NCI-H748 (cell line): ENCODE results near the gene EXOC8.

ENCODE experiments used
- DNase-seq: peaks from one replicate; lab custom pipeline; 2025; ENCODE audit not compliant: unreplicated experiment; lab: John Stamatoyannopoulos, UW

EXOC8 gene

GRCh38 chr1:231317306-231318014 lies 20.2 kb downstream of the EXOC8 start:
- no peak for DNase-seq

GRCh38 chr1:231315887-231316286 lies 21.8 kb downstream of the EXOC8 start:
- peak; percentile 50 for DNase-seq

- no peak for DNase-seq
These were observed 24.0 kb downstream of the EXOC8 start for GRCh38 chr1:231313661-231314060.

- DNase-seq: no peak
These were observed 25.2 kb downstream of the EXOC8 start for GRCh38 chr1:231312432-231312788.

- DNase-seq: no peak
These were observed 25.8 kb downstream of the EXOC8 start for GRCh38 chr1:231311720-231312431.

- DNase-seq: no peak
These were observed 27.2 kb downstream of the EXOC8 start for GRCh38 chr1:231310391-231310934.

GRCh38 chr1:231301990-231302389 lies 35.7 kb downstream of the EXOC8 start:
- DNase-seq: no peak

GRCh38 chr1:231295938-231296337 lies 41.7 kb downstream of the EXOC8 start:
- DNase-seq: no peak

- DNase-seq: no peak
These were observed 51.0 kb downstream of the EXOC8 start for GRCh38 chr1:231286603-231287002.

GRCh38 chr1:231284441-231284840 lies 53.2 kb downstream of the EXOC8 start:
- no peak for DNase-seq
